ENCODE data around the gene CISTR.

The CISTR gene

DNA sequence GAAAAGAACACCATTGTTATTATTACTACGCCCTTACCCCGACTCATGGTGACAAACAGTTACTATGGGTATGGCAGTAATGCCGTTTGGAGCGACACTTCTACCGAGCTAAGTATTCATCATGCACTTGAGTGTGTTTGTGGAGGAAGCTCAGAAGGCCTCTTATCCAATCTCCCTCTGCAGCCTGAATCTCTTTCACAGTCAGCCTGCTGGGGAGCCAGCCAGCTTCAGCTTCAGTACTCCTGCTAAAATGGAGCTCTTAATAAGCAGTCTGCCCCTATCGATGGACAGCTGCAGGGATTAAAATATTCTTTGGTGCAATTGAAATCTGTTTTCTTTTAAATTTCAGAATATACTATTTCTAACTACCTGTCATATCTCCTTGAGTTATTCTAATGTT is 51.2 kb downstream of the CISTR start:
- no peaks in the 10 kb centered on the region for H3K36me3 ChIP-seq (ENCODE audit: insufficient read depth, low read length)
- H3F3A ChIP-seq (ENCODE audit: insufficient read depth, low read length) = no peaks in the 10 kb centered on the region
- H2AFZ ChIP-seq (ENCODE audit: low read length) = no peak overlapping the region
- H3K9me2 ChIP-seq (ENCODE audit: low read depth, low read length) = no peaks in the 10 kb centered on the region
- H4K20me1 ChIP-seq (ENCODE audit: insufficient read depth, low read length) = no peaks in the 10 kb centered on the region
- H3K9me3 ChIP-seq (ENCODE audit: low read length) = no peaks in the 10 kb centered on the region
- H3K27ac ChIP-seq (ENCODE audit: low read depth, low read length, poor library complexity, severe bottlenecking) = no peak overlapping the region
- no peak overlapping the region for H3K4me2 ChIP-seq (ENCODE audit: low read length)
- H3K9ac ChIP-seq (ENCODE audit: low read length) = no peak overlapping the region
- TF ChIP-seq, protein P1, sequence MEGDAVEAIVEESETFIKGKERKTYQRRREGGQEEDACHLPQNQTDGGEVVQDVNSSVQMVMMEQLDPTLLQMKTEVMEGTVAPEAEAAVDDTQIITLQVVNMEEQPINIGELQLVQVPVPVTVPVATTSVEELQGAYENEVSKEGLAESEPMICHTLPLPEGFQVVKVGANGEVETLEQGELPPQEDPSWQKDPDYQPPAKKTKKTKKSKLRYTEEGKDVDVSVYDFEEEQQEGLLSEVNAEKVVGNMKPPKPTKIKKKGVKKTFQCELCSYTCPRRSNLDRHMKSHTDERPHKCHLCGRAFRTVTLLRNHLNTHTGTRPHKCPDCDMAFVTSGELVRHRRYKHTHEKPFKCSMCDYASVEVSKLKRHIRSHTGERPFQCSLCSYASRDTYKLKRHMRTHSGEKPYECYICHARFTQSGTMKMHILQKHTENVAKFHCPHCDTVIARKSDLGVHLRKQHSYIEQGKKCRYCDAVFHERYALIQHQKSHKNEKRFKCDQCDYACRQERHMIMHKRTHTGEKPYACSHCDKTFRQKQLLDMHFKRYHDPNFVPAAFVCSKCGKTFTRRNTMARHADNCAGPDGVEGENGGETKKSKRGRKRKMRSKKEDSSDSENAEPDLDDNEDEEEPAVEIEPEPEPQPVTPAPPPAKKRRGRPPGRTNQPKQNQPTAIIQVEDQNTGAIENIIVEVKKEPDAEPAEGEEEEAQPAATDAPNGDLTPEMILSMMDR (IDR thresholded peaks at IDR 0.05; ENCODE audit: low read length) = no peak
- no peak for TF ChIP-seq EZH2 (IDR thresholded peaks at IDR 0.05; ENCODE audit: borderline replicate concordance, low read length)
- H3K27me3 ChIP-seq (ENCODE audit: insufficient read depth, low read length) = peaks cover 17% of the 10 kb centered on the region; the same call in 1 of the 2 replicates
- no peaks in the 10 kb centered on the region for H3K79me2 ChIP-seq (ENCODE audit: insufficient read depth, low read length)
- no peaks in the 10 kb centered on the region for H3K4me1 ChIP-seq (ENCODE audit: insufficient read depth, low read length, severe bottlenecking)
- H3K4me3 ChIP-seq (ENCODE audit: low read depth, low read length, poor library complexity, severe bottlenecking) = no peak overlapping the region

DNA sequence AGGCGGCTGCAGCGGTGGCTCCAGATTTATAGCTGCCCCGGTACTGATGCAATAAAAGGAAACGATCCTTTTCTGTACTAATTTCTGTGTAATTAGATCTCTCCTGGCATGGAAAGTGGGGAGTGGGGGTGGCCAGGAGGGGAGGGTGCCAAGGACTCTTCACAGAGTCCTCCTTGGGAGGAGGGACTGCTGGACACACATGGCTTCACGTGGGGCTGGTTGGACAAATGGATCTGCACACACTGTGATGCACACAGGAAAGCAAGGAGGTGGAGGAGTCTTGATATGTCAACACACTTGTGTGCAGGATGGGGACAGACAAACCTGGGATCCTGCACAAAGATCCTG is 52.1 kb downstream of the CISTR start:
- H2AFZ ChIP-seq (ENCODE audit: low read length) = no peak overlapping the region
- H3K4me3 ChIP-seq (ENCODE audit: low read depth, low read length, poor library complexity, severe bottlenecking) = no peak overlapping the region
- H3K4me2 ChIP-seq (ENCODE audit: low read length) = no peak overlapping the region
- no peaks in the 10 kb centered on the region for H3K9me2 ChIP-seq (ENCODE audit: low read depth, low read length)
- H3K9ac ChIP-seq (ENCODE audit: low read length) = no peak overlapping the region
- TF ChIP-seq, protein P1 (IDR thresholded peaks at IDR 0.05; ENCODE audit: low read length) = no peak
- TF ChIP-seq EZH2 (IDR thresholded peaks at IDR 0.05; ENCODE audit: borderline replicate concordance, low read length) = no peak
- H3K9me3 ChIP-seq (ENCODE audit: low read length) = no peaks in the 10 kb centered on the region
- H3K27ac ChIP-seq (ENCODE audit: low read depth, low read length, poor library complexity, severe bottlenecking) = no peak overlapping the region
- no peaks in the 10 kb centered on the region for H3K79me2 ChIP-seq (ENCODE audit: insufficient read depth, low read length)
- no peaks in the 10 kb centered on the region for H3K4me1 ChIP-seq (ENCODE audit: insufficient read depth, low read length, severe bottlenecking)
- H3F3A ChIP-seq (ENCODE audit: insufficient read depth, low read length) = no peaks in the 10 kb centered on the region
- peaks cover 17% of the 10 kb centered on the region; the same call in 1 of the 2 replicates for H3K27me3 ChIP-seq (ENCODE audit: insufficient read depth, low read length)
- no peaks in the 10 kb centered on the region for H4K20me1 ChIP-seq (ENCODE audit: insufficient read depth, low read length)
- no peaks in the 10 kb centered on the region for H3K36me3 ChIP-seq (ENCODE audit: insufficient read depth, low read length)

DNA sequence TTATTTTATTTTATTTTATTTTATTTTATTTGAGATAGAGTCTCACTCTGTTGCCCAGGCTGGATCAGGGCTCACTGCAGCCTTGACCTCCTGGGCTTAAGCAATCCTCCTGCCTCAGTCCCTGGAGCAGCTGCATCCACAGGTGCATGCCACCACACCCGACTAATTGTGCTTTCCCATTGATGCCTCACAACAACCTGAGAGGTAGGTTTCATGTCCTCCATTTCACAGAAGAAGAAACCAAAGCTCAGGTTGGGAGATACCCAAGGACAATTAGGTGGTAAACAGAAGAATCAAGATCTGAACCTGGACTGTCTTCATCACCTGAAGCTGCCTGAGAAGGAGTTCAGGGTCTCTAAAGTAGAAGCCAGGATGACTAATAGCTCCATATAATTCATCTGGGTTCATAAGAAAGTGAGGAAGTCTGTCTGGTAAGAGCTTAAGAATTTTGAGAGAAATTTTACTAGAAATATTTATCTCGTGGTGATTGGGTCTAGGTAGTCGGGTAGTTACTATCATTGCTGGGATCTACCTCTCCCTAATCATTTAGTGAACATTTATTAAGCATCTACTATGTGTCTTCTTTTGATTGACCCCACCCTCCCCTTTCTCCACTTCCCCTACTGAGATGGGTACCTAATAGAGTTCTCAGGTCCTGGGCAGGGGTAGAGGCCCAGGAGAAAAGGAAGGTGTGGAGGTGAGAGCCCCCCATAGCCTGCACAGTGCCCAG is 52.7 kb downstream of the CISTR start:
- Histone ChIP-seq H3K79me2 (ENCODE audit: insufficient read depth, low read length) (no peaks in the 10 kb centered on the region), H3K4me1 (ENCODE audit: insufficient read depth, low read length, severe bottlenecking) (no peaks in the 10 kb centered on the region), H2AFZ (ENCODE audit: low read length) (no peak overlapping the region), H3F3A (ENCODE audit: insufficient read depth, low read length) (no peaks in the 10 kb centered on the region), H3K27ac (ENCODE audit: low read depth, low read length, poor library complexity, severe bottlenecking) (no peak overlapping the region), H4K20me1 (ENCODE audit: insufficient read depth, low read length) (no peaks in the 10 kb centered on the region), H3K9ac (ENCODE audit: low read length) (no peak overlapping the region), H3K4me2 (ENCODE audit: low read length) (no peak overlapping the region), H3K9me3 (ENCODE audit: low read length) (no peaks in the 10 kb centered on the region), H3K4me3 (ENCODE audit: low read depth, low read length, poor library complexity, severe bottlenecking) (no peak overlapping the region), H3K36me3 (ENCODE audit: insufficient read depth, low read length) (no peaks in the 10 kb centered on the region), H3K9me2 (ENCODE audit: low read depth, low read length) (no peaks in the 10 kb centered on the region), H3K27me3 (ENCODE audit: insufficient read depth, low read length) (peaks cover 21% of the 10 kb centered on the region; the same call in 1 of the 2 replicates)
- no peak for TF ChIP-seq EZH2 (IDR thresholded peaks at IDR 0.05; ENCODE audit: borderline replicate concordance, low read length)
- TF ChIP-seq, protein P1 (IDR thresholded peaks at IDR 0.05; ENCODE audit: low read length) = no peak
